PC-9 (cell line): ENCODE results near the gene DEUP1.

Experiments used
- CTCF ChIP-seq: fragments of 200-600 bp; sonication (generic); conservative IDR thresholded peaks from 2 replicates; pipeline ENCODE4 v1.6.1; 2017; ENCODE audit warnings: mixed run types, antibody characterized with exemption, mild to moderate bottlenecking, moderate library complexity
- EZH2 ChIP-seq: fragments of 200-600 bp; sonication (generic); IDR thresholded peaks from 2 replicates; pipeline ENCODE4 v1.8.0; 2017; ENCODE audit warnings: antibody characterized with exemption, low read depth

- TF ChIP-seq CTCF (no peak), EZH2 (no peak)
Observed at GRCh38 chr11:93464927-93465540, 134.5 kb downstream of the DEUP1 start.
